DND-41 (cell line): ENCODE data around the gene ZNF575.

Source experiments
- ATAC-seq: fragments of 200-7000 bp; cut with Tn5 transposase; 3 replicates; pipeline ENCODE4 v1.9.1; 2021; ENCODE audit warnings: low read depth; ENCODE audit not compliant: insufficient read depth
- DNase-seq: peaks from one replicate; pipeline ENCODE4 v3.0.0-alpha.2; 2020
- H2AFZ ChIP-seq: 2 replicates; pipeline ENCODE4 v1.6.0; 2012; ENCODE audit warnings: low read depth, low read length
- H3K27ac ChIP-seq: 2 replicates; pipeline ENCODE4 v1.5.1; 2012; ENCODE audit warnings: low read length, inconsistent platforms
- H3K27me3 ChIP-seq: fragments of 200-600 bp; sonication (generic); 2 replicates; pipeline ENCODE4 v1.6.0; 2012; ENCODE audit warnings: low read length, mild to moderate bottlenecking, inconsistent platforms; ENCODE audit not compliant: insufficient read depth, poor library complexity
- H3K36me3 ChIP-seq: 2 replicates; pipeline ENCODE4 v1.5.1; 2012; ENCODE audit warnings: low read length, inconsistent platforms; ENCODE audit not compliant: insufficient read depth
- H3K4me1 ChIP-seq: 2 replicates; pipeline ENCODE4 v1.5.1; 2012; ENCODE audit warnings: mild to moderate bottlenecking, low read length; ENCODE audit not compliant: insufficient read depth
- H3K4me2 ChIP-seq: 2 replicates; pipeline ENCODE4 v1.6.0; 2012; ENCODE audit warnings: mild to moderate bottlenecking, moderate library complexity, low read length, inconsistent platforms; ENCODE audit not compliant: insufficient read depth
- H3K4me3 ChIP-seq, 2 experiments: fragments of 200-600 bp in 1 of 2; shearing (Covaris generic) in 1 of 2; 2 replicates each; pipeline ENCODE4 v1.5.1; 2012 to 2016; ENCODE audit warnings: inconsistent platforms in 2 of 2, low read length in 2 of 2, mild to moderate bottlenecking in 2 of 2, low read depth in 1 of 2, moderate library complexity in 1 of 2
- H3K79me2 ChIP-seq: 2 replicates; pipeline ENCODE4 v1.6.0; 2012; ENCODE audit warnings: low read length, inconsistent platforms; ENCODE audit not compliant: insufficient read depth
- H3K9ac ChIP-seq: 2 replicates; pipeline ENCODE4 v1.6.0; 2012; ENCODE audit warnings: low read depth, mild to moderate bottlenecking, inconsistent platforms, low read length, moderate library complexity
- H3K9me3 ChIP-seq: 2 replicates; pipeline ENCODE4 v1.5.1; 2012; ENCODE audit warnings: low read length, moderate library complexity, mild to moderate bottlenecking, inconsistent platforms; ENCODE audit not compliant: insufficient read depth, severe bottlenecking
- H4K20me1 ChIP-seq: 2 replicates; pipeline ENCODE4 v1.6.0; 2012; ENCODE audit warnings: low read length; ENCODE audit not compliant: insufficient read depth
- CTCF ChIP-seq: IDR thresholded peaks from 2 replicates; pipeline ENCODE4 v1.5.1; 2012; ENCODE audit warnings: borderline replicate concordance, low read length, moderate library complexity, mild to moderate bottlenecking; ENCODE audit not compliant: poor library complexity, severe bottlenecking; ENCODE audit errors: extremely low read depth
- EZH2 ChIP-seq: IDR thresholded peaks from 3 replicates; pipeline ENCODE4 v1.6.1; 2012; ENCODE audit warnings: borderline replicate concordance, low read depth, mild to moderate bottlenecking, moderate library complexity, low read length, inconsistent platforms; ENCODE audit not compliant: severe bottlenecking

Gene ZNF575

GRCh38 chr19:43496960-43497359 is 36.0 kb upstream of the ZNF575 start:
- H3K27ac ChIP-seq: no peak overlapping the region
- H3K36me3 ChIP-seq: peaks cover 7% of the 10 kb centered on the region
- H2AFZ ChIP-seq: no peak overlapping the region
- H3K4me3 ChIP-seq: no peak overlapping the region
- no peaks in the 10 kb centered on the region for H3K4me1 ChIP-seq
- no peaks in the 10 kb centered on the region for H3K79me2 ChIP-seq
- no peaks in the 10 kb centered on the region for H4K20me1 ChIP-seq
- no peak for DNase-seq
- no peaks in the 10 kb centered on the region for H3K27me3 ChIP-seq
- H3K9ac ChIP-seq: no peak overlapping the region
- no peaks in the 10 kb centered on the region for H3K9me3 ChIP-seq
- H3K4me2 ChIP-seq: no peak overlapping the region
- no peak for ATAC-seq
- no peak for TF ChIP-seq CTCF
- TF ChIP-seq EZH2: no peak

GRCh38 chr19:43498233-43498842 is 34.6 kb upstream of the ZNF575 start:
- Histone ChIP-seq H3K9ac (no peak overlapping the region), H2AFZ (no peak overlapping the region), H3K79me2 (no peaks in the 10 kb centered on the region), H4K20me1 (no peaks in the 10 kb centered on the region), H3K4me3 (no peak overlapping the region), H3K4me1 (peaks cover 9% of the 10 kb centered on the region), H3K9me3 (no peaks in the 10 kb centered on the region), H3K27ac (no peak overlapping the region), H3K4me2 (no peak overlapping the region), H3K36me3 (peaks cover 7% of the 10 kb centered on the region), H3K27me3 (no peaks in the 10 kb centered on the region)
- DNase-seq: no peak
- no peak for TF ChIP-seq EZH2
- no peak for TF ChIP-seq CTCF
- no peak for ATAC-seq

GRCh38 chr19:43499042-43499441 is 33.9 kb upstream of the ZNF575 start:
- Histone ChIP-seq H3K4me3 (no peak overlapping the region), H3K9me3 (no peaks in the 10 kb centered on the region), H3K4me2 (no peak overlapping the region), H3K4me1 (peaks cover 13% of the 10 kb centered on the region), H3K9ac (no peak overlapping the region), H2AFZ (no peak overlapping the region), H3K79me2 (no peaks in the 10 kb centered on the region), H4K20me1 (no peaks in the 10 kb centered on the region), H3K36me3 (peaks cover 7% of the 10 kb centered on the region), H3K27ac (no peak overlapping the region), H3K27me3 (no peaks in the 10 kb centered on the region)
- no peak for DNase-seq
- TF ChIP-seq CTCF: no peak
- no peak for ATAC-seq
